ENCODE data around the gene ZFP36L1.

ZFP36L1 gene, protein sequence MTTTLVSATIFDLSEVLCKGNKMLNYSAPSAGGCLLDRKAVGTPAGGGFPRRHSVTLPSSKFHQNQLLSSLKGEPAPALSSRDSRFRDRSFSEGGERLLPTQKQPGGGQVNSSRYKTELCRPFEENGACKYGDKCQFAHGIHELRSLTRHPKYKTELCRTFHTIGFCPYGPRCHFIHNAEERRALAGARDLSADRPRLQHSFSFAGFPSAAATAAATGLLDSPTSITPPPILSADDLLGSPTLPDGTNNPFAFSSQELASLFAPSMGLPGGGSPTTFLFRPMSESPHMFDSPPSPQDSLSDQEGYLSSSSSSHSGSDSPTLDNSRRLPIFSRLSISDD

DNA sequence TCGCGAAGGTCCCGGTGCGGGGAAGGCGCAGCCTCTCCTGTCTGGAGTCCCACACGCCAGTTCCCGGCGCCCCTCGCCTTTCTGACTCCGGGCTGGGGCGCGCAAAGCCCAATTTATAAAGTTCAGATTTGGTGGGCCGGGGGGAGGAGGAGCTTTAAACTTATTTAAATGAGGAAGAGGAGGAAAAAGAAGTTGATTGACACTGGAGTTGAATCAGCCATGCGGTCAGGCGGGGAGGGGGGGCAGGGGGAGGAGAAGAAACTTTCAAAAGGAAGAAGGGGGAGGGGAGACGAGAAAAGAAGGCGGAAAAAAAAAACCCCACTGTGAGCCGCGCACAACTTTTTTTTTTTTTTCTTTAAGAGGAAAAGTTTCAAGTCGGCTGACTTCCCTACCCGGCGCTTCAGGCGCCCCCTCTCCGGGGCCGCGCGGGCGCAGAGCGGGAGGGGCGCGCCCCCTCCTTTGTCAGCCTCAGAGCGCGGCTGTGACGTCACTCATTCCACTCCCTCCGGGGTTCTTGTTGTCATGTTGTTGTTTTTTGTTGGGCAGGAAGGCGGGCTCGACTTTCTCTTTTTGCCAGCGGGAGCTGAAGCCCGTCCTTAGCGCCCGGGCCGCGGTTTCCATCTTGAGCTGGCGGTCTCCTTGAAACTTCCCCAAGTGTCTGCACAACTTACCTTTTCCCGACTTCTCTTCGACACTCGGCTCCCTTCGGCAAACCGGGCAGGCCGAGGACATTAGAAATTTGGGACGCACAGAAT lies at the start of gene ZFP36L1:
Gene ZFP36L1, minus strand, starts transcription at position 89 of the 755 bp plus-strand sequence. CDS start 129 bp downstream, outside the sequence.
- DNase-seq = peak; percentile 93

GRCh38 chr14:68842298-68842697 lies 49.4 kb upstream of the ZFP36L1 start:
- no peak for DNase-seq

DNA sequence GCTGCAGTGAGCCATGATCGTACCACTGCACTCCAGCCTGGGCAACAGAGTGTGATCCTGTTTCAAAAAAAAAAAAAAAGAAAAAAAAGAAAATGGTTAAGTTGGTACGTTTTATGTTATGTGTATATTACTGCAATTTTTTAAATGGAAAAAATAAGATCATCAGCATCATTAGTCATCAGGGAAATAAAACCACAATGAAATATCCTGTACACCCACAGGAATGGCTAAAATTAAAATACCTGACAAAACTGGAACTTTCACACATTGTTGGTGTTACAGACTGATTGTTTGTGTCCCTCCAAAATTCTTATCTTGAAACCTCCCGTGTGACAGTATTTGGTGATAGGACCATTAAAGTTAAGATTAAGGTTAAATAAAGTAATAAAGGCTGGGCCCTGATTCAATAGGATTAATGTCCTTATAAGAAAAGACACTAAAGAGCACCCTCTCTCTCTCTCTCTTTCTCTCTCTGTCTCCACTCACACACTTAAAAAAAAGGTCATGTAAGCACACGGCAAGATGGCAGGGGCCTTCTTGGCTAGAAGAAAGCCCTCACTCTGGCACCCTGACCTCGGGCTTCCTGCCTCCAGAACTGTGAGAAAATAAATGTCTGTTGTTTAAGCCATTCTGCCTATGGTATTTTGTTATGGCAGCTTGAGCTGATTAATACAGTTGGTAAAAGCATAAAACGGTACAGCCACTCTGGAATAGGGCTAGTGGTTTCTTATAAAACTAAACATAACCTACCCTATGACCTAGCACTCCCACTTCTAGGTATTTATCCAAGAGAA lies 48.3 kb upstream of the ZFP36L1 start:
- DNase-seq = no peak

DNA sequence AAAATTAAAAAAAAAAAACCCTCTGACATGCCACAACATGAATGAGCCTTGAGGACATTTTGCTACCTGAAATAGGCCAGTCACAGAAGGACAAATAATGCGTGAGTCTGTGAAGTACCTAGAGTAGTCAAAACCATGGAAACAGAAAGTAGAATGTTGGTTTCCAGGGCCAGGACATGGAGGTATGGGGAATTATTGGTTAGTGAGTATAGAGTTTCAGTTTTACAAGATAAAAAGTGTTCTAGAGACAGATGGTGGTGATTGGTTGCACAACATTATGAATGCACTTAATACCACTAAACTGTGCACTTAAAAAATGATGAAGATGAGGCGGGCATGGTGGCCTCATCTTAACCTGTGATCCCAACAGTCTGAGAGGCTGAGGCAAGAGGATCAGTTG lies 47.6 kb upstream of the ZFP36L1 start:
- no peak for DNase-seq

DNA sequence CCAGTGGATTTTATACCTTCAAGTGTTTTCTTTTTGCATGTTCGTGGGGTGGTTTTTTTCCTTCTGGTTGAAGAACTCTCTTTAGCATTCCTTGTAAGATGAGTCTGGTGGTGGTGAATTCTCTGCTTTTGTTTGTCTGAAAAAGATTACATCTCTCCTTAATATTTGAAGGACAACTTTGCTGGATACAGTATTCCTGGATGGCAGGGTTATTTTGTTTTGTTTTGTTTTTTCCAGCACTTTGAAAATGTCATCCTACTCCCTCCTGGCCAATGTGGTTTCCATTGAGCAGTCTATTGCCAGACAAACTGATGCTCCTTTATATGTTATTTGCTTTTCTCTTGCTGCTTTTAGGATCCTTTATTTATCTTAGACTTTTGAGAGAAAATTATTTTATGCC lies 43.2 kb upstream of the ZFP36L1 start:
- no peak for DNase-seq

DNA sequence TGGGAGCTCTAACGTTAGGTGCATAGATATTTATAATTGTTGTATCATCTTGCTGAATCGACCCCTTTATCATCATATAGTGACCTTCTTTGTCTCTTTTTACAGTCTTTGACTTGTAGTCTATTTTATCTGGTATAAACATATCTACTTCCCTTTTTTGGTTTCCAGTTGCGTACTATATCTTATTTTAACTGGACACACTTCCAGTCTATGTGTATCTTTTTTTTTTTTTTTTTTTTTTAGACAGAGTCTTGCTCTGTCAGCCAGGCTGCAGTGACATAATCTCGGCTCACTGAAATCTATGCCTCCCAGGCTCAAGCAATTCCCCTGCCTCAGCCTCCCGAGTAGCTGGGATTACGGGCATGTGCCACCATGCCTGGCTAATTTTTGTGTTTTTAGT lies 41.9 kb upstream of the ZFP36L1 start:
- no peak for DNase-seq

- DNase-seq = no peak
Observed at GRCh38 chr14:68828698-68829097, 35.8 kb upstream of the ZFP36L1 start.

DNA sequence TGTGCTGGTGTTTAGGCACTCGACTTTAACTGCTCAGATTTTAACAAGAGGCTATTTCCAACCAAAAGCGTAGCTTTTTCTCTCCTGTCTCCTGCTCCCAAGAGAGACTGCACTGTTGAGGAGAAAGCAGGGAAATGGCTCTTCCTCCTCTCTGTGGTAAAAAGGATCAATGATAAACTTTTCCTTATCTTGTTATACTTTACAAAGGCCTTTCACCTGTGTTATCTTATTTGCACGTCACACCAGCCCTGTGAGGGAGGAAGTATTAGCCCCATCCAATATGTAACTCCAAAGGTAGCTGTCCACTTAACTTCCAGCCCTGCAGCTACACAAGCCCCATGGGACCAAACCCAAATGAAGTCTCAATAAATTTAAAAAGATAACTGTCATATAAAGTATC lies 32.9 kb upstream of the ZFP36L1 start:
- DNase-seq = no peak

- DNase-seq = peak; percentile 78
Observed at GRCh38 chr14:68824517-68825347, 31.9 kb upstream of the ZFP36L1 start.

- no peak for DNase-seq
Observed at GRCh38 chr14:68824207-68824516, 31.3 kb upstream of the ZFP36L1 start.

GRCh38 chr14:68823434-68824206 lies 30.8 kb upstream of the ZFP36L1 start:
- no peak for DNase-seq

GRCh38 chr14:68822926-68823325 lies 30.1 kb upstream of the ZFP36L1 start:
- DNase-seq = no peak

GRCh38 chr14:68822132-68822651 lies 29.3 kb upstream of the ZFP36L1 start:
- no peak for DNase-seq

DNA sequence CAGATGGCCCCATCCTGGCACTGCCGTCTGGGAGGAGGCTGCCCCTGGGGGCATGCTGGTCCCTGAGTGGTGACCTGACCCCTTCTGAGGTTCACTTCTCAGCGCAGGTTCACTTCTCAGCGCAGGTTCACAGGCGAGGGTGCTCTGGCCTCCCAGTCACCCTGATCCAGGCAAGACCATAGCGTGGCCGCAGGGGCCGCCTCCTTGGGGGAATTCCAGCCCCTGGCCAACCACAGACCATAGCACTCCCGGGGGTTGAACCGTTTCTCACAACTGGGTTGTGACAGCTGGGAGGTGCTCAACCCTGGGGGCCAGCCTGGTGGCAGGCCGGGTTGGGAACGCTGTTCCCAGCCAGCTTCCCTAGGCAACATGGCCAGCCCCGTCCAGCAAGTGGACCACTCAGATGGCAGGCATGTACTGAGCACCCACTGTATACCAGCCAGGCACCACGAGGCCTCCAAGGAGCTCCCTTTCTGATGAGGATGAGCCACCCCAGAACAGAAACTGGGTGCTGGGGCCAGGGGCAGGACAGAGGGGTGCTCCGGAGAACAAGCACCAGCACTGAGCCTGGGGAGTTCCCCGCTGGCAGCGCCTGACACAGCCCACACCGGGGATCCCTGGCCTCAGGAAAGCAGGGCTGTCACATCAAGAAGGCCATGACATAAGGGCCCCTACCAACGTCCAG lies 28.3 kb upstream of the ZFP36L1 start:
- DNase-seq = no peak

DNA sequence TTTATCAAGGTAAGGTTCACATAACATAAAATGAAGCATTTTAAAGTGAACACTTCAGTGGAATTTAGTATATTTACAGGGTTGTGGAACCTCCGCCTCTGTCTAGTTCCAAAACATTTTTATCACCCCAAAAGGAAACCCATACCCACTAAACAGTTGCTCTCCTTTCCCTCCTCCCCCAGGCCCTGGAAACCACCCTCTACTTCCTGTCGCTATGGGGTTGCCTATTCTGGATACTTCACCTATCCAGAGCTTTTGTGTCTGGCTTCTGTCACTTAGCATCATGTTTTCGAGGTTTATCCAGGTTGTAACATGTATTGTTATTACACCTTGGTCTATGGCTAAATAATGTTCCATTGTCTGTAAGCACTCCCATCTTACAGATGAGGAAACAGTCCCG lies 27.7 kb upstream of the ZFP36L1 start:
- no peak for DNase-seq

DNA sequence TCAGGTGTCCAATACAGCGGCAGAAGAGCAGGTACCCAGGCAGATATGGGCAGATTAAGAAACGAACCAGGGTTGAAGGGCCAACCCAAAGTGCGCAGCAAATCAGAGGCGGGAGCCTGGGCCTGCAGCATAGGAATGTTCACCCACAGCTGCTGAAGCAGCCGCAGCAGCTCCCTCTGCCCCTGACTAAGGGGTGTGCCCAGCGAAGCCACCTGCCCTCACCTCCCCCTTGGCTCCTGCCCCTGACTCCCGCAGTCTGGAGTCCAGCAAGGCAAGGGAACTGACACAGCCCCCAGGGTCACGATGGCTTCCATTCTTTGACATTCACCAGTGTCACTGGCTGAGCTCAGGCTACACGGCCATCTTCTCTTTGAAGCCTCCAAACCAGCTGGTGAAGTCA lies 27.3 kb upstream of the ZFP36L1 start:
- DNase-seq = no peak

DNA sequence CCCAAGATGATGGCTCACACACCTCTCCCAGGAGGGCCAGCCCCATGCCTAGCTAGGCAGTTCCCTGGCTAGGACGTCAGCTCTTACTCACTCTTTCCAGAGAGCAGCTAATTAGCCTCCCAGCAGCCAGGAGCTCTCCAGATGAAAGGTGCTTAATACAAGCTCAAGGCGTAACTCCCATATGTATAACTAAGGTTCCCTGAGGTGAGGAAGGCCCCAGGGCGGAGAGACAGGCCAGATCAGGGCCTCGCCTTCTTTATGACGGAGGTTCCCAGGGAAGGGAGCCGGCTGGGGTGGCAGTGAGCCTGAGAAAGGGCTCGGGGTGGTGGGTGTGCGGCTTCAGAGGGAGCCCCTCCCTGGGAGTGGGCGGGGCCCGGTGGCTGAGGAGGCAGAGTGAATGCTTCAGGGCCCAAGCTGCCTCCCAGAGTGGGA lies 26.4 kb upstream of the ZFP36L1 start:
- peak; percentile 62 for DNase-seq

DNA sequence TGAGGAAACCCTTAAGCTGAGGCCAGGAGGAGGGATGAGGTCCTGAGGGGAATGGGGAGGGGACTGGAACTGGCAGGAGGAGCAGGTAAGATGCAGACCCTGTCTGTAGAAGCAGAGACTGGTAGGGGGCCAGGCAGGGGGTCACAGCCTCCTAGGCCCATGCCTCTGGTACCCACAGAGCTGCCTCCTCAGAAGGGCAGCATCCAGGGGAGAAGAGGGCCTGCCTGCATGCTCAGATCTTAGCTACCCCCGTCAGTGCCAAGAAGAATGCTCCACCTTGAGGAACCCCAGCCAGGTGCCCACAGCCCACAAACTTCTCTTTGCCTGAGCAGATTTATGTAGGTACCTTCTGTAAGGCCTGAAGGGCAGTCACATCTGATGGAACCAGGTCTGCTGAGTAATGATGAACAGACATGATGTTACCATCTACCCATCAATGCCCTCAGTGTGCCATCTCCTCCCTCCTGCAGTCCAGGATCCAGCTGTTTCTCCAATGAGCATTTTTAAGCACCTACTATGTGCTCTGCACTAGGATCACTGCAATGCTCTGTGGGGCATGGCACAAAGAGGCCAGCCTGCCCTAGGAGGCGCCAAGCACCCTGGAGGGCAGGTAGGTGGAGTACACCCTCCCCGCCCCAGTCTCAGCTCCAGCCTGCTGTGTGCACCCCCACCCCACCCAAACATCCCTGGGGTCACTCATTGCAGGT lies 24.8 kb upstream of the ZFP36L1 start:
- DNase-seq = no peak

DNA sequence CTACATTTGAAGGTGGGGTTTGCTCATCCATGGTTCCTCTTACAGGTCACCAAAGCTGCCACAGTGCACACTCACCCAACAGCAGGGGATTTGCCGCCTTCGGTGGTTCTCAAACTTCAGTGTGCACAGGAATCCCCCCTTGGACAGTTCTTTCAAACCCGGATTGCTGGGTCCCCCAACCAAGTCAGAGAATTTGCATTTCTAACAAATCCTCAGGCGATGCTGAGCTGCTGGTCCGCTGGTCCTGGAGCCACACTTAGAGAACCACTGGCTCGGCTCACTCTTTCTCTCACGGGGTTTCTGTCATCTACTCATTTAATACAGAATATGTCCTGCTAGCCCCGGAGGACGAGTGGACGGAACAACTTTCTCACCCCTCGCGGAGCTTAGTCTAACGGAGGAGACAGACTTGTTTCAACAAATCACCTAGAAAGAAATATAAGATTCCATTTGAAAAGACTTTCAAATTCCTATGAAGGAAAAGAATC lies 24.1 kb upstream of the ZFP36L1 start:
- no peak for DNase-seq
